HepG2 (cell line): ENCODE results near the gene STRN4. TPM values are rescaled to one million over a fixed set of nuclear protein-coding genes. Genes with fewer than 3 reads are reported as not detected.

Experiments used
- ATAC-seq: fragments of 200-7000 bp; cut with Tn5 transposase; 3 replicates; pipeline ENCODE4 v1.9.1; 2020; ENCODE audit warnings: mild to moderate bottlenecking, moderate library complexity
- BruUV-seq: library from RNA; stranded (reverse); fragments of 400-500 nt; replicated peaks from 2 replicates; lab custom pipeline; 2021; lab: Mats Ljungman, UMichigan
- CTCF ChIA-PET: fragments of 300-600 bp; formaldehyde crosslinking; extraction: SDS; loops from one replicate; lab custom pipeline; 2021; ENCODE audit warnings: low total read pairs, inconsistent platforms, low intra/inter-chr PET ratio; lab: Yijun Ruan, JAX
- POLR2A ChIA-PET: fragments of 350-600 bp; sonication (Branson Sonifier 250); formaldehyde crosslinking; loops from one replicate; lab custom pipeline; 2020; ENCODE audit warnings: antibody characterized with exemption, inconsistent platforms; lab: Yijun Ruan, JAX
- DNase-seq: peaks from one replicate; pipeline ENCODE4 v3.0.0-alpha.2; 2015; ENCODE audit warnings: low spot score
- FAIRE-seq: peaks from 3 replicates; lab custom pipeline; 2011; peaks lifted over from hg19 to GRCh38; lab: Jason Lieb, UNC
- H2AFZ ChIP-seq: one replicate; pipeline ENCODE4 v1.6.1; 2011; ENCODE audit warnings: low read length, inconsistent platforms
- H3K27ac ChIP-seq: fragments of 300-600 bp; 3 replicates; pipeline ENCODE4 v1.8.0; 2011; ENCODE audit warnings: mixed run types, mild to moderate bottlenecking, mixed read lengths, low read length, inconsistent platforms; ENCODE audit not compliant: insufficient read depth; ENCODE audit errors: extremely low read length
- H3K27me3 ChIP-seq, 2 experiments: fragments of 200-600 bp in 1 of 2; 2 replicates in 1 of 2; 3 replicates in 1 of 2; pipeline versions ENCODE4 v1.6.0 to v1.8.0; 2011; ENCODE audit warnings: low read length in 2 of 2, mild to moderate bottlenecking in 2 of 2, moderate library complexity in 2 of 2, inconsistent platforms in 1 of 2; ENCODE audit not compliant: insufficient read depth in 2 of 2, control insufficient read depth in 1 of 2
- H3K36me3 ChIP-seq, 2 experiments: fragments of 200-600 bp in 1 of 2; replicated peaks in 1 of 2; 2 replicates in 1 of 2; 3 replicates in 1 of 2; pipeline versions ENCODE4 v1.5.1 to v1.8.0; 2011; ENCODE audit warnings: low read length in 2 of 2, inconsistent platforms in 1 of 2; ENCODE audit not compliant: insufficient read depth in 2 of 2, control insufficient read depth in 1 of 2
- H3K4me1 ChIP-seq: 2 replicates; pipeline ENCODE4 v1.5.1; 2012; ENCODE audit warnings: low read length, inconsistent platforms; ENCODE audit not compliant: insufficient read depth
- H3K4me2 ChIP-seq: 2 replicates; pipeline ENCODE4 v1.6.0; 2011; ENCODE audit warnings: low read depth, low read length, inconsistent platforms
- H3K4me3 ChIP-seq, 3 experiments: fragments of 200-600 bp in 1 of 3; sonication (generic), shearing (Covaris generic) in 1 of 3; replicated peaks in 1 of 3; 2 replicates each; pipeline ENCODE4 v1.5.1; 2011 to 2016; ENCODE audit warnings: low read length in 3 of 3, inconsistent platforms in 2 of 3, low read depth in 2 of 3, mild to moderate bottlenecking in 2 of 3, control low read depth in 1 of 3, mixed read lengths in 1 of 3; ENCODE audit not compliant: insufficient read depth in 1 of 3
- H3K79me2 ChIP-seq: one replicate; pipeline ENCODE4 v1.6.1; 2011; ENCODE audit warnings: low read length, inconsistent platforms; ENCODE audit not compliant: insufficient read depth
- H3K9ac ChIP-seq: 2 replicates; pipeline ENCODE4 v1.6.0; 2011; ENCODE audit warnings: mild to moderate bottlenecking, low read depth, low read length, inconsistent platforms; ENCODE audit not compliant: insufficient read depth
- H3K9me3 ChIP-seq: 2 replicates; pipeline ENCODE4 v1.5.1; 2012; ENCODE audit warnings: mild to moderate bottlenecking, low read length
- H4K20me1 ChIP-seq: 2 replicates; pipeline ENCODE4 v1.6.0; 2011; ENCODE audit warnings: inconsistent platforms, mild to moderate bottlenecking, low read length, moderate library complexity; ENCODE audit not compliant: insufficient read depth
- AGO1 ChIP-seq: fragments of 200-400 bp; formaldehyde crosslinking; IDR thresholded peaks from 2 replicates; pipeline ENCODE4 v1.6.1; 2017; ENCODE audit warnings: mild to moderate bottlenecking, low read depth, low read length, moderate library complexity; ENCODE audit not compliant: poor library complexity, severe bottlenecking
- GATA4 ChIP-seq: sonication (generic); IDR thresholded peaks from 2 replicates; pipeline ENCODE4 v1.6.1; 2016; ENCODE audit warnings: antibody characterized with exemption, low read depth, borderline replicate concordance
- MBNL3 ChIP-seq: fragments of 250-450 bp; sonication (Bioruptor Pico); conservative IDR thresholded peaks from 2 replicates; pipeline ENCODE4 v1.8.0; 2022; ENCODE audit warnings: mild to moderate bottlenecking, inconsistent platforms
- MXD1 ChIP-seq: sonication (generic); formaldehyde crosslinking; IDR thresholded peaks from 2 replicates; pipeline ENCODE4 v1.4.0; 2020; ENCODE audit warnings: mild to moderate bottlenecking, missing genetic modification reagents
- PHF20 ChIP-seq: sonication (generic); formaldehyde crosslinking; IDR thresholded peaks from 2 replicates; pipeline ENCODE4 v1.5.0; 2020; ENCODE audit warnings: mild to moderate bottlenecking, missing genetic modification reagents
- SKI ChIP-seq: fragments of 450-650 bp; IDR thresholded peaks from one replicate; pipeline ENCODE4 v1.6.1; 2018; ENCODE audit warnings: mild to moderate bottlenecking; ENCODE audit not compliant: partially characterized antibody
- SMAD9 ChIP-seq: sonication (generic); formaldehyde crosslinking; IDR thresholded peaks from 2 replicates; pipeline ENCODE4 v1.5.1; 2020; ENCODE audit warnings: mild to moderate bottlenecking, missing genetic modification reagents
- SMYD3 ChIP-seq: sonication (generic); formaldehyde crosslinking; IDR thresholded peaks from 2 replicates; pipeline ENCODE4 v1.8.1; 2023; ENCODE audit warnings: mild to moderate bottlenecking, missing genetic modification reagents
- SRSF1 ChIP-seq: fragments of 200-400 bp; formaldehyde crosslinking; optimal IDR thresholded peaks from 2 replicates; pipeline ENCODE3; 2017; ENCODE audit warnings: mild to moderate bottlenecking, low read depth, low read length, moderate library complexity
- STAG1 ChIP-seq: sonication (generic); formaldehyde crosslinking; IDR thresholded peaks from 2 replicates; pipeline ENCODE4 v1.4.0; 2020; ENCODE audit warnings: missing genetic modification reagents
- TCF12 ChIP-seq, 2 experiments: fragments of 450-650 bp in 1 of 2; sonication (generic) in 1 of 2; formaldehyde crosslinking in 1 of 2; IDR thresholded peaks; 2 replicates each; pipeline versions ENCODE4 v1.6.1 to v1.8.0; 2017 to 2022; ENCODE audit warnings: antibody characterized with exemption in 1 of 2, mild to moderate bottlenecking in 1 of 2, missing genetic modification reagents in 1 of 2, moderate library complexity in 1 of 2
- XRCC5 ChIP-seq: fragments of 200-400 bp; formaldehyde crosslinking; optimal IDR thresholded peaks from 2 replicates; pipeline ENCODE3; 2017; ENCODE audit warnings: mild to moderate bottlenecking, low read length
- YY1 ChIP-seq: IDR thresholded peaks from 2 replicates; pipeline ENCODE4 v1.6.1; 2011; ENCODE audit warnings: low read length, low read depth, moderate library complexity, mild to moderate bottlenecking; ENCODE audit not compliant: insufficient read depth, insufficient replicate concordance
- ZFP82 ChIP-seq: sonication (generic); formaldehyde crosslinking; IDR thresholded peaks from 2 replicates; pipeline ENCODE4 v1.5.1; 2020; ENCODE audit warnings: mild to moderate bottlenecking, missing genetic modification reagents, borderline replicate concordance
- ZFY ChIP-seq: sonication (generic); formaldehyde crosslinking; IDR thresholded peaks from 2 replicates; pipeline ENCODE4 v1.4.0; 2020; ENCODE audit warnings: missing genetic modification reagents
- ZNF138 ChIP-seq: sonication (generic); formaldehyde crosslinking; IDR thresholded peaks from 2 replicates; pipeline ENCODE4 v1.5.0; 2020; ENCODE audit warnings: mild to moderate bottlenecking, low read depth, missing genetic modification reagents
- ZNF468 ChIP-seq: sonication (generic); formaldehyde crosslinking; IDR thresholded peaks from 2 replicates; pipeline ENCODE4 v1.8.0; 2022; ENCODE audit warnings: mild to moderate bottlenecking, moderate library complexity, missing genetic modification reagents
- ZNF687 ChIP-seq: sonication (generic); formaldehyde crosslinking; IDR thresholded peaks from 2 replicates; pipeline ENCODE4 v1.5.1; 2020; ENCODE audit warnings: mild to moderate bottlenecking, missing genetic modification reagents, moderate library complexity
- WGBS: methylation state at CpG from one replicate; pipeline ENCODE4 v1.1.6; 2017; ENCODE audit warnings: low lambda C conversion rate; 5-methylcytosine and 5-hydroxymethylcytosine counted together
- in situ Hi-C: cut with HindIII; loops from 2 replicates; pipeline ENCODE4 v1.10.0; 2017; ENCODE audit warnings: low pct_unique_long_range_greater_than_20kb; ENCODE audit not compliant: extremely low pct_ligation_motif_present
- intact Hi-C: fragments of 100-400 bp; cut with micrococcal nuclease; formaldehyde crosslinking; loops from one replicate; pipeline ENCODE4 v1.10.0; 2022; ENCODE audit not compliant: unreplicated experiment
- polyA plus RNA-seq, 8 experiments: library from polyadenylated mRNA; depleted of rRNA in 3 of 8; stranded (reverse) in 7 of 8; unstranded in 1 of 8; fragments of >200 nt; fragmentation: Illumina TruSeq in 4 of 8; extraction: Trizol in 4 of 8; gene quantifications; 2 replicates each; pipeline versions ENCODE4 v1.2.1 to v1.2.3, GENCODE V29; 2011 to 2016; ENCODE audit warnings: low read depth in 4 of 8, missing spikeins in 1 of 8, mixed read lengths in 1 of 8; ENCODE audit not compliant: insufficient read depth in 1 of 8
- total RNA-seq, 5 experiments: library from RNA; depleted of rRNA; stranded (reverse); fragments of >200 nt; fragmentation: Illumina TruSeq; extraction: Trizol; gene quantifications; 2 replicates each; pipeline ENCODE4 v1.2.3, GENCODE V29; 2016; ENCODE audit warnings: low read depth in 1 of 5

Gene STRN4
- total and polyA plus RNA-seq, 2 of the 13 experiments (the other 11 are each of a cell fraction or from before 2014, with no cell fraction given) = 43.1 to 57.3 TPM

GRCh38 chr19:46721269-46722003 lies 24.8 kb downstream of the STRN4 start:
- ATAC-seq (peak; percentile 69), FAIRE-seq (no peak), DNase-seq (peak; percentile 50)
- no peaks in the 10 kb centered on the region for H3K9me3 ChIP-seq
- peaks cover 27 to 48% of the 10 kb centered on the region in 2 experiments for H3K36me3 ChIP-seq
- H2AFZ ChIP-seq = no peak overlapping the region
- ChIA-PET CTCF (interaction anchor here (0.7 kb wide), 1 partner anchor 17 kb away, joined by 4 read pairs; no protein-coding TSS in a partner anchor), POLR2A (no interaction called here)
- H3K79me2 ChIP-seq = peaks cover 3% of the 10 kb centered on the region
- peak overlapping the region; percentile 22 for H3K27ac ChIP-seq
- H3K4me1 ChIP-seq = peaks cover 19% of the 10 kb centered on the region
- no peak overlapping the region for H3K9ac ChIP-seq
- no peaks in the 10 kb centered on the region; a peak in 1 of 5 replicates for H3K27me3 ChIP-seq
- BruUV-seq = no TSS peak
- 84% methylated on average over 7 of the region's 16 CpGs for WGBS
- no peaks in the 10 kb centered on the region for H4K20me1 ChIP-seq
- H3K4me2 ChIP-seq = no peak overlapping the region
- in situ Hi-C loops = no loop called here
- intact Hi-C loops = no loop called here
- H3K4me3 ChIP-seq = no peak overlapping the region
- TF ChIP-seq ZNF138 (no peak), TCF12 (IDR thresholded peaks at IDR 0.05) (no peak), TCF12 (CRISPR knock-in tag; IDR thresholded peaks at IDR 0.05) (no peak), MXD1 (no peak), ZFP82 (CRISPR knock-in tag) (no peak), GATA4 (no peak), ZNF468 (CRISPR knock-in tag) (no peak), SRSF1 (no peak), XRCC5 (peak; percentile 23), SMAD9 (CRISPR knock-in tag) (no peak), YY1 (no peak), SKI (peak; percentile 15), MBNL3 (CRISPR knock-in tag) (no peak), ZNF687 (peak; percentile 63), PHF20 (CRISPR knock-in tag) (no peak), ZFY (CRISPR knock-in tag) (peak; percentile 33; the same call in 1 of the 2 replicates), SMYD3 (no peak), STAG1 (CRISPR knock-in tag) (peak; percentile 43), AGO1 (no peak)
